ENCODE results near the gene ARHGAP15.
A peak's percentile ranks its signal among the peaks of the same experiment; 100 is the strongest.

Gene ARHGAP15

GRCh38 chr2:143545949-143546255, 416.7 kb downstream of the ARHGAP15 start:
- Histone ChIP-seq H3K27me3 (ENCODE audit: control insufficient read depth in 3 of 3, insufficient read depth in 3 of 3, low read depth in 1 of 3, low read length in 3 of 3) (no peaks in the 10 kb centered on the region), H3K4me3 (ENCODE audit: low read length in 2 of 2) (no peak overlapping the region), H3K27ac (replicated peaks; ENCODE audit: low read length) (no peak overlapping the region), H2BK15ac (ENCODE audit: low read length) (no peak overlapping the region), H3K36me3 (replicated peaks in 1 of 2; ENCODE audit: control insufficient read depth in 2 of 2, insufficient read depth in 2 of 2, low read length in 2 of 2) (no peaks in the 10 kb centered on the region), H3K9ac (ENCODE audit: low read depth, low read length, poor library complexity) (no peak overlapping the region), H3K79me1 (ENCODE audit: low read depth, low read length) (no peaks in the 10 kb centered on the region), H2BK120ac (ENCODE audit: low read depth, low read length) (no peak overlapping the region), H3K9me3 (replicated peaks in 1 of 2; ENCODE audit: control insufficient read depth in 2 of 2, insufficient read depth in 1 of 2, low read depth in 1 of 2, low read length in 2 of 2) (peaks cover 0 to 3% of the 10 kb centered on the region in 2 donors), H3K18ac (ENCODE audit: low read length) (no peak overlapping the region), H2AFZ (ENCODE audit: low read length) (peak overlapping the region; percentile 52), H4K91ac (ENCODE audit: low read depth, low read length, poor library complexity) (no peak overlapping the region), H3K4me2 (ENCODE audit: insufficient read depth, low read length, poor library complexity, severe bottlenecking) (no peak overlapping the region), H3K4ac (ENCODE audit: low read length) (no peak overlapping the region), H4K8ac (ENCODE audit: low read depth, low read length) (no peak overlapping the region), H2AK5ac (ENCODE audit: low read depth, low read length) (no peak overlapping the region), H3K14ac (ENCODE audit: low read length) (no peak overlapping the region), H2BK5ac (ENCODE audit: low read length) (no peak overlapping the region), H2BK12ac (ENCODE audit: low read length) (no peak overlapping the region), H3K23ac (ENCODE audit: low read depth, low read length, poor library complexity) (no peak overlapping the region), H3K4me1 (ENCODE audit: control insufficient read depth in 2 of 2, insufficient read depth in 1 of 2, low read depth in 1 of 2, low read length in 2 of 2) (peaks cover 3% of the 10 kb centered on the region in 2 donors)
- no peak for DNase-seq (ENCODE audit: low spot score)
- 100% methylated on average over 1 of the region's 4 CpGs; no CpG with 5 or more reads in 1 of the 2 donors for WGBS, 2 donors (ENCODE audit: extremely low coverage in 2 of 2, insufficient read length in 2 of 2, insufficient replicate concordance in 1 of 2)

- Histone ChIP-seq H3K9ac (ENCODE audit: low read depth, low read length, poor library complexity) (no peak overlapping the region), H3K27me3 (ENCODE audit: control insufficient read depth in 3 of 3, insufficient read depth in 3 of 3, low read depth in 1 of 3, low read length in 3 of 3) (no peaks in the 10 kb centered on the region), H2BK120ac (ENCODE audit: low read depth, low read length) (no peak overlapping the region), H3K4me2 (ENCODE audit: insufficient read depth, low read length, poor library complexity, severe bottlenecking) (no peak overlapping the region), H2AK5ac (ENCODE audit: low read depth, low read length) (no peak overlapping the region), H4K8ac (ENCODE audit: low read depth, low read length) (no peak overlapping the region), H2AFZ (ENCODE audit: low read length) (no peak overlapping the region), H3K14ac (ENCODE audit: low read length) (no peak overlapping the region), H3K18ac (ENCODE audit: low read length) (no peak overlapping the region), H3K4me1 (ENCODE audit: control insufficient read depth in 2 of 2, insufficient read depth in 1 of 2, low read depth in 1 of 2, low read length in 2 of 2) (peaks cover 3% of the 10 kb centered on the region in 2 donors), H3K79me1 (ENCODE audit: low read depth, low read length) (no peaks in the 10 kb centered on the region), H2BK5ac (ENCODE audit: low read length) (no peak overlapping the region), H3K27ac (replicated peaks; ENCODE audit: low read length) (no peak overlapping the region), H3K4me3 (ENCODE audit: low read length in 2 of 2) (no peak overlapping the region), H2BK12ac (ENCODE audit: low read length) (no peak overlapping the region), H3K9me3 (replicated peaks in 1 of 2; ENCODE audit: control insufficient read depth in 2 of 2, insufficient read depth in 1 of 2, low read depth in 1 of 2, low read length in 2 of 2) (no peaks in the 10 kb centered on the region), H3K4ac (ENCODE audit: low read length) (no peak overlapping the region), H3K23ac (ENCODE audit: low read depth, low read length, poor library complexity) (no peak overlapping the region), H3K36me3 (replicated peaks in 1 of 2; ENCODE audit: control insufficient read depth in 2 of 2, insufficient read depth in 2 of 2, low read length in 2 of 2) (no peaks in the 10 kb centered on the region), H2BK15ac (ENCODE audit: low read length) (no peak overlapping the region), H4K91ac (ENCODE audit: low read depth, low read length, poor library complexity) (no peak overlapping the region)
- whole genome bisulfite sequencing, 2 donors (ENCODE audit: extremely low coverage in 2 of 2, insufficient read length in 2 of 2, insufficient replicate concordance in 1 of 2), result no CpG with 5 or more reads among the region's 2 CpGs
- no peak for DNase-seq (ENCODE audit: low spot score)
These were observed 418.8 kb downstream of the ARHGAP15 start for GRCh38 chr2:143548032-143548431.

- H3K9ac ChIP-seq (ENCODE audit: low read depth, low read length, poor library complexity), result no peak overlapping the region
- no peak for DNase-seq (ENCODE audit: low spot score)
- no peak overlapping the region for H3K4ac ChIP-seq (ENCODE audit: low read length)
- WGBS, 2 donors (ENCODE audit: extremely low coverage in 2 of 2, insufficient read length in 2 of 2, insufficient replicate concordance in 1 of 2), result no CpG with 5 or more reads among the region's 2 CpGs
- no peak overlapping the region for H2AK5ac ChIP-seq (ENCODE audit: low read depth, low read length)
- no peak overlapping the region for H3K27ac ChIP-seq (replicated peaks; ENCODE audit: low read length)
- H3K14ac ChIP-seq (ENCODE audit: low read length), result no peak overlapping the region
- peaks cover 2 to 3% of the 10 kb centered on the region in 2 donors for H3K4me1 ChIP-seq (ENCODE audit: control insufficient read depth in 2 of 2, insufficient read depth in 1 of 2, low read depth in 1 of 2, low read length in 2 of 2)
- no peaks in the 10 kb centered on the region for H3K9me3 ChIP-seq (replicated peaks in 1 of 2; ENCODE audit: control insufficient read depth in 2 of 2, insufficient read depth in 1 of 2, low read depth in 1 of 2, low read length in 2 of 2)
- no peaks in the 10 kb centered on the region for H3K27me3 ChIP-seq (ENCODE audit: control insufficient read depth in 3 of 3, insufficient read depth in 3 of 3, low read depth in 1 of 3, low read length in 3 of 3)
- H3K4me2 ChIP-seq (ENCODE audit: insufficient read depth, low read length, poor library complexity, severe bottlenecking), result no peak overlapping the region
- no peak overlapping the region for H3K18ac ChIP-seq (ENCODE audit: low read length)
- no peaks in the 10 kb centered on the region for H3K79me1 ChIP-seq (ENCODE audit: low read depth, low read length)
- no peak overlapping the region for H2BK15ac ChIP-seq (ENCODE audit: low read length)
- no peak overlapping the region for H2BK5ac ChIP-seq (ENCODE audit: low read length)
- no peak overlapping the region for H4K8ac ChIP-seq (ENCODE audit: low read depth, low read length)
- no peak overlapping the region for H3K23ac ChIP-seq (ENCODE audit: low read depth, low read length, poor library complexity)
- no peak overlapping the region for H4K91ac ChIP-seq (ENCODE audit: low read depth, low read length, poor library complexity)
- H3K4me3 ChIP-seq (ENCODE audit: low read length in 2 of 2), result no peak overlapping the region
- H2BK120ac ChIP-seq (ENCODE audit: low read depth, low read length), result no peak overlapping the region
- H2AFZ ChIP-seq (ENCODE audit: low read length), result no peak overlapping the region
- no peak overlapping the region for H2BK12ac ChIP-seq (ENCODE audit: low read length)
- no peaks in the 10 kb centered on the region for H3K36me3 ChIP-seq (replicated peaks in 1 of 2; ENCODE audit: control insufficient read depth in 2 of 2, insufficient read depth in 2 of 2, low read length in 2 of 2)
These were observed 421.3 kb downstream of the ARHGAP15 start for GRCh38 chr2:143550500-143550899.

GRCh38 chr2:143551971-143552650, 422.9 kb downstream of the ARHGAP15 start:
- WGBS, 2 donors (ENCODE audit: extremely low coverage in 2 of 2, insufficient read length in 2 of 2, insufficient replicate concordance in 1 of 2), result no CpG with 5 or more reads among the region's 9 CpGs
- no peak for DNase-seq (ENCODE audit: low spot score)

More at GRCh38 chr2:143551971-143552650, 422.9 kb downstream of the ARHGAP15 start:
- no peak overlapping the region for H2BK12ac ChIP-seq (ENCODE audit: low read length)
- H3K9me3 ChIP-seq (replicated peaks in 1 of 2; ENCODE audit: control insufficient read depth in 2 of 2, insufficient read depth in 1 of 2, low read depth in 1 of 2, low read length in 2 of 2), result no peaks in the 10 kb centered on the region
- no peak overlapping the region for H4K91ac ChIP-seq (ENCODE audit: low read depth, low read length, poor library complexity)
- no peak overlapping the region for H2BK120ac ChIP-seq (ENCODE audit: low read depth, low read length)
- no peak overlapping the region for H3K4me3 ChIP-seq (ENCODE audit: low read length in 2 of 2)
- no peak overlapping the region for H3K23ac ChIP-seq (ENCODE audit: low read depth, low read length, poor library complexity)
- no peak overlapping the region for H2BK15ac ChIP-seq (ENCODE audit: low read length)
- no peaks in the 10 kb centered on the region for H3K4me1 ChIP-seq (ENCODE audit: control insufficient read depth in 2 of 2, insufficient read depth in 1 of 2, low read depth in 1 of 2, low read length in 2 of 2)
- no peak overlapping the region for H2BK5ac ChIP-seq (ENCODE audit: low read length)
- no peaks in the 10 kb centered on the region for H3K79me1 ChIP-seq (ENCODE audit: low read depth, low read length)
- H3K4ac ChIP-seq (ENCODE audit: low read length), result no peak overlapping the region
- no peak overlapping the region for H4K8ac ChIP-seq (ENCODE audit: low read depth, low read length)
- H3K9ac ChIP-seq (ENCODE audit: low read depth, low read length, poor library complexity), result no peak overlapping the region
- no peak overlapping the region for H3K4me2 ChIP-seq (ENCODE audit: insufficient read depth, low read length, poor library complexity, severe bottlenecking)
- no peak overlapping the region for H3K14ac ChIP-seq (ENCODE audit: low read length)
- no peak overlapping the region for H2AK5ac ChIP-seq (ENCODE audit: low read depth, low read length)
- H3K27me3 ChIP-seq (ENCODE audit: control insufficient read depth in 3 of 3, insufficient read depth in 3 of 3, low read depth in 1 of 3, low read length in 3 of 3), result no peaks in the 10 kb centered on the region
- H3K18ac ChIP-seq (ENCODE audit: low read length), result no peak overlapping the region
- H3K36me3 ChIP-seq (replicated peaks in 1 of 2; ENCODE audit: control insufficient read depth in 2 of 2, insufficient read depth in 2 of 2, low read length in 2 of 2), result no peaks in the 10 kb centered on the region
- H2AFZ ChIP-seq (ENCODE audit: low read length), result no peak overlapping the region
- no peak overlapping the region for H3K27ac ChIP-seq (replicated peaks; ENCODE audit: low read length)
